Measurements from ENCODE around the gene TLR4.

The TLR4 gene

DNA sequence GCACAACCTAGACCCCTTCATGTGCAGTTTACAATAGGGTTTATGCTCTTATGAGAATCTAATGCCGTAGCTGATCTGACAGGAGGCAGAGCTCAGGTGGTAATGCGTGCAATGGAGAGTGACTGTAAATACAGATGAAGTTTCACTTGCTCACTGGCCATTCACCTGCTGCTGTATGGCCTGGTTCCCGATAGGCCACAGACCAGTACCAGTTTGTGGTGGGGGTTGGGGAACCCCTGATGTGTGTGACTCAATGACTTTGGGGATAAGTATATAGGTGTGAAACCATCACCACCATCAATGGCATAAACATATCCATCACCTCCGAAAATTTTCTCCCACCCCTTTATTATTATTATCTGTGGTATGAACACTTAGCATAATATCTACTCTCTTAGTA is 42.1 kb downstream of the TLR4 start:
- no peak for DNase-seq

DNA sequence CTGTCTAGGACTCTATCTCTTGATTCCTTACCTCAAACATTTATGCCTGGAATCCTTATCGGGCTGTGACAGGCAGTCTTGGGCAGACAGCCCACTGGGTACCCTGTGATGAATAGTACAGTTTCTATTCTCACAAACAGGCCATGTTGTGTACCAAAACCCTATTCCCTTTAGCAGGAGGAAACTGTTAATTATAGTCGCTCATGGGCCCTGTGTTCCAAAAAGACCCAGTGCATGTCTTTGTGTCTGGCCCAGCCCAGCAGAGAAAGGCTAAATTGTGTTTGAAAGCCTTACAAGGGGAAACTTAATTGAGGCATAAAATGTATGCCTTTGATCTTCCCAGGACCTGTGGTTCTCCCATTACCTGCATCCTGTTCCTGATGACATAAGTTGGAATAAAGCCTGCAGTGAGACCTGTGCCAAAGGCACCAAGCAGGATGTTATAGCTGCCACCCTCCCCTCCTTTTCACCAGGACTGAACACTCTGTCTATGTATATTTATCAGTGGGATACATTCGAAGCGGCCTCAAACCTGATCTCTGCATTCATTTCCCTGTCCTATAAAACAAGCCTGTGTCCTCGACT is 43.3 kb downstream of the TLR4 start:
- DNase-seq: no peak

DNA sequence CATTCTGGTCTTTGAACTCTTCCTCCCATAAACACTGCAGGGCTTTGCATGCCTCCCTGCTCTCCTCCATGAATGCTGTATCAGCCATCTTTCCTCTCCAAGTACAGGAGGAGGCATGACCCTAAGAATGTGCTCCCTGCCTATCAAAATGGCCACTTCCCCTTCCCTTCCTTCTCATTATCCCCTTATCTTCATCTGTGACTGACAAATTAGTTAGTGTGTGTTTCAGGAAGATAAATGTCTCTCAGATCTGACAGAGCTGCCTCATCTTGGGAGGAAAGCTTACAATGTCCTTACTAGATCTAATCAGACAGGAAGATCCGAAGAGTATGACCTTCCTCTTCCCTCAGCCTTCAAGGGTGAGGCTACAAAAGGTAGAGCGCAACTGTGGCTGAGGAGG is 46.2 kb downstream of the TLR4 start:
- no peak for DNase-seq

DNA sequence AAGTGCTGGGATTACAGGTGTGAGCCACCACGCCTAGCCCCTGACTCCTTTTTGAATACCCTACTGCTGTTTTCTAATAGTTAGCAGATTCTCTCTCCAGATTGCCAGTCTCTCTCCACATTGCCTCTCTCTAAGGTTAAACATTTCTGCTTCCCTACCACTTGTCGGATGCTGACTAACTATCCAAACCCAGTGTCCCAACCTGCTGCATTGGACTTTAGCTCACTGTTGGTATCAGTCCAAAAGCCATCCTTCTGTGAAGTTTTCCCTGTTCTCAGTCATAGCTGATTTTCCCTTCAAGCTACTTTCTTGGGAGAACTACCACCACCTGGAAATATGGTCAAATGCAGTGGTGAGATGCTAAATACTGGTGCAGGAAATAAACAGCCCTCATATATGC is 48.7 kb downstream of the TLR4 start:
- DNase-seq: no peak

DNA sequence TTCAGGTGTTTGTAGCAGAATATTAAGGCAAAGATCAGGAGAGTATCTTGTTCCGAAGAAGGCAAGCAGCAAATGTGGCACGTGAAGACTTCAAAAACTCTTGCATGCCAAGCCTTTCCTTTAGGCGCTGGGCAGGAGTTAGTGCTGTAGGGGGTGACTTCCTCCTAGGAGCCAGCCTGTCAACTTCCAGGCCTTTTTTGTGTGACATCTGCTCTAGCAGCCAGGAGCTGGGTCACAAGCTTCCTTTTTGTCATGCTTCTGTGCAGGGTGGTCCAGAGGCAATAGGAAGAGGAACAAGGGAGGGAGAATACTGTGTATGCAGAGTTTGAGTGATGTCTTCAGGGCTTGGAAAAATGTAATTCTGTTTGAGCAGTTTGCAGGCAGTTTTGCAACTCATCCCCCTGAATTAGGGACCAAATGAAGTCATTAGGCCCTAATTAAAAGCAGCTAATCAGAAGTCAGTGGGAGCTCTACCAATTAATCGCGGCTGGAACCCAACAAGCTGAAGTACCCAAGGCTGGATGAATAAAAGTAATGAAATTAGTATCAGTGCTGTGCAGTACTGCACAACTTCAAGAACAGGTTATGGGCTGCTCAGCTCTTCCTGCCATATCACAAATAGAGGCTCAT is 53.5 kb downstream of the TLR4 start:
- DNase-seq: no peak

DNA sequence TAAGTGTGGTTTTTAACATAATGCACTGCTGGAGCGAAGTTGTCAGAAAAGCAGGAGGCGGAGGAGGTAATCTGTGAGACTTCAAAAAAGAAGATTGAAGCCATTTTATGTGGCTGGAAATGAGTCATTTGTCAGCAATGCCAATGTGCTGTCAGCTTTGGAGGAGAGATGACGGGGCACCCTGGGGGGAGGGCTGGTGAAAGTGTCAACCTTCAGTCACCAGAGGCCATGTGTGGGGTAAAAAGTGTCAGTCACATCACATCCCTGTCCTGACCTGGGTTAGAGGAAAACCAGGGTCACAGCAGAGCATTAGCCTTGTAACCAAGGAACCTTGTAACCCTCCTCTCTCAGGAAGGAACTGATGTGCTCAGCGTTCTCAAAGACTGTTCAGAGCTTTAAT is 59.1 kb downstream of the TLR4 start:
- DNase-seq: no peak

DNA sequence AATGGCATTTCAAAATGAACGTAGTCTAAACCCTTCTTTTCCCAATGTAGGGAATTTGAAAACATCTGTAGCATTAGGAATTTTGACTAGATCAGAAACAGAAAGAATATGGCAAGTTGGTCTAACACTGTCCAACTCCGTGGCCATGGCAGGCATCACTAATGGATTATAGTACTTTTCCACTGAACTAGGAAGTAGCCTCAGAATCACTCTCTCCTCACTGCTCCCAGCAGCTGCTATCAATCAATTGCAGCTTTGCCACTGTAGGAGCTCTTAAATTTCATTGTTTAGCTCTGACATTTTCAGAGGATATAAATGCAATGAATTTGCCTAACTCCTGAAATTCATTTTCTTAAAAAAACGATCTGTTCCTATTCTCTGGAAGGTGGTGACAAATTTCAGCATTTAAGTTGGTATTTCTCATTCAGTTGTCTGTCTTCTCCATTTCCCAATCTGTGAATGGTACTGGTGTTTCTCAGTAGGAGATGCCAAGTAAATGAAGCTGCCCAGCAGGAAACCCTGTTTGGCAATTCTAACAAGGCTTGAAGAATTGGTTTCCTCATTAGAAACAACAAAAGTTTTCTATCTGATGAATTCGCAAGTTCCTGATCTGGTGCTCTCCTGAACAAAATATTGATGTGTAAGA is 64.7 kb downstream of the TLR4 start:
- no peak for DNase-seq

DNA sequence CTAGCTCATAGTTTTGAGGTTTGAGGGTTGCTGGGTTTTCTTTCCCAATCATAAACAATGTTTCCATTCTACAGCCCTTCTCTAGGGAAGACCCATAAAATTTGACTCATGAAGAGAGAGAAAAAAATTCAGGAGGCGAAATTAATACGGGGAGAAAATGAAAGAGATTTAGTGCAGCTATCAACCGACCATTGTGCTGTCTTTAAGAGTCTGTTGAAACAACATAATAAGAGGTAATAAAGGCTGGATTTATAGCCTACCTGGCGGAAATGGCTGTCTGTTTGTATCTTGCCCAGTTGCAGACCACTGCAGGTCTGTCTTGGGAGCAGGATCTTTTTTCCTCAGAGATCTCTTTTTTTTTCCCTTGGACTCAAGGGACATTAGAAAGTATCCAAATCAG is 66.9 kb downstream of the TLR4 start:
- no peak for DNase-seq

DNA sequence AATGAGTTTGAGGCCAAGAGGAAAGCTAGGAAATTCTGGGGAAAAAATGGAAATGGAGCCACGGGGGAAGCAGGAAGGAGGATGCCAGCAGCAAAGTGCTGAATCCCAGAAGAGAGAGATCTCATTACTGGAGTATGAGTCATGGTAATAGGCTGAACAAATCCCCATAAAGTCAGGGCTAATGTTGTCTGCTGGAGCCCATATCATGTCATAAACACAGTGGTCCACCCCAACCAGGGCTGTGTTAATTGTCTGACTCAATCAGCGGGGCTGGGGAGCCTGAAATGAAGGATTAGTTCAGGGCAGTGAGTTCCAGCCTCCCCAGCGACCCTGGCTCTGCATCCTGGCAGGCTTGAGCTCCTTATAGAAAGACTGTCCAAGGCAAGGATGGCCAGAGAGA is 68.8 kb downstream of the TLR4 start:
- no peak for DNase-seq

Measured in DMS79 treated with DMSO at 0.1 percent for 48 hours (cell line).